Heart left ventricle (tissue), 13 donors: Measurements from ENCODE around the gene BEST1.

Source experiments
- CTCF ChIP-seq, 12 donors: fragments of 200-600 bp; sonication (generic) in 4 of 12; IDR thresholded peaks; one replicate each; pipeline versions ENCODE4 v1.5.0 to v1.8.0; 2018 to 2022; ENCODE audit warnings: antibody characterized with exemption in 12 of 12, mild to moderate bottlenecking in 5 of 12
- POLR2A ChIP-seq, 2 donors: fragments of 450-650 bp; IDR thresholded peaks; one replicate each; pipeline ENCODE4 v1.6.1; 2017; ENCODE audit warnings: antibody characterized with exemption in 2 of 2, mild to moderate bottlenecking in 2 of 2, moderate library complexity in 2 of 2
- donor health status: ischemic (EF 13 %, LVEDD 7.1; RV severe dilation, severe dysfunction).
- donor health status: DM: no; HTN: yes; CAD: no.
- donor health status: DM: no; HTN: no; CAD: no.
- donor health status: ischemic (EF 25% LVEDD 6.9; RV normal size, moderate dysfunction).
- donor health status: ischemic (EF 25% LVEDD 5.7; RV mildly dilated, moderate dysfunction).
- donor health status: ischemic (EF 35%, LVEDD 5.7; RV mildly dilated, moderate dysfunction).
- donor health status: nonischemic (EF 11% LVEDD 7.7; RV severe dilation, severe dysfunction).
- donor health status: DM: yes; HTN: yes; CAD: no.
- donor health status: PGD.
- donor health status: ischemic (EF 29% LVEDD 5.4; RV normal size, mild dysfunction).
- donor health status: nonischemic (EF 23%, LVEDD 6.1; RV moderate dilation, normal function).

- TF ChIP-seq CTCF (IDR thresholded peaks at IDR 0.05): no peak
- no peak for TF ChIP-seq POLR2A (IDR thresholded peaks at IDR 0.05)
Observed at GRCh38 chr11:61972672-61973475, 22.7 kb downstream of the BEST1 start.
